Measurements from ENCODE around the gene KLB.

KLB gene

DNA sequence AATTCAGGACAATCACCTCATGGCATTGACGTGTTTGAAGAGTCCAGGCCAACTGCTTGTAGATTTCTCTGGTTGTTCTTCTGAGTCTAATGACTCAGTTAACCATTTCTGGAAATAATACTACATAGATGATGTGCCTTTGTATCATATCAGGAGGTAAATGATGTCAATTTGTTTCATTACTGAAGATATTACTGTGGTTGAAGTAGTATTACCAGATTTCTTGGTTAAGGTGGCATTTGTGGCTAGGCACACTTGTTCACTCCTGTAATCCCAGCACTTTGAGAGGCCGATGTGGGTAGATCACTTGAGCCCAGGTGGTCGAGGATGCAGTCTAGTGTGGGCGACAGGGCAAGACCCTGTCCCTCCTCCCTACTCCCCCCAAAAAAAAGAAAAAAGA, 36.3 kb downstream of the KLB start:
- TF ChIP-seq ZNF274 (IDR thresholded peaks at IDR 0.05; ENCODE audit: low read depth, low read length): no peak
- no peak overlapping the region for H3K4me3 ChIP-seq (ENCODE audit: low read length)

DNA sequence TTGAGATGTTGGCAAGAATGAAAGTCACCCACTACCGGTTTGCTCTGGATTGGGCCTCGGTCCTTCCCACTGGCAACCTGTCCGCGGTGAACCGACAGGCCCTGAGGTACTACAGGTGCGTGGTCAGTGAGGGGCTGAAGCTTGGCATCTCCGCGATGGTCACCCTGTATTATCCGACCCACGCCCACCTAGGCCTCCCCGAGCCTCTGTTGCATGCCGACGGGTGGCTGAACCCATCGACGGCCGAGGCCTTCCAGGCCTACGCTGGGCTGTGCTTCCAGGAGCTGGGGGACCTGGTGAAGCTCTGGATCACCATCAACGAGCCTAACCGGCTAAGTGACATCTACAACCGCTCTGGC, 39.7 kb downstream of the KLB start:
- no peak for TF ChIP-seq ZNF274 (IDR thresholded peaks at IDR 0.05; ENCODE audit: low read depth, low read length)
- H3K4me3 ChIP-seq (ENCODE audit: low read length): no peak overlapping the region; the same call in 1 of the 2 replicates

DNA sequence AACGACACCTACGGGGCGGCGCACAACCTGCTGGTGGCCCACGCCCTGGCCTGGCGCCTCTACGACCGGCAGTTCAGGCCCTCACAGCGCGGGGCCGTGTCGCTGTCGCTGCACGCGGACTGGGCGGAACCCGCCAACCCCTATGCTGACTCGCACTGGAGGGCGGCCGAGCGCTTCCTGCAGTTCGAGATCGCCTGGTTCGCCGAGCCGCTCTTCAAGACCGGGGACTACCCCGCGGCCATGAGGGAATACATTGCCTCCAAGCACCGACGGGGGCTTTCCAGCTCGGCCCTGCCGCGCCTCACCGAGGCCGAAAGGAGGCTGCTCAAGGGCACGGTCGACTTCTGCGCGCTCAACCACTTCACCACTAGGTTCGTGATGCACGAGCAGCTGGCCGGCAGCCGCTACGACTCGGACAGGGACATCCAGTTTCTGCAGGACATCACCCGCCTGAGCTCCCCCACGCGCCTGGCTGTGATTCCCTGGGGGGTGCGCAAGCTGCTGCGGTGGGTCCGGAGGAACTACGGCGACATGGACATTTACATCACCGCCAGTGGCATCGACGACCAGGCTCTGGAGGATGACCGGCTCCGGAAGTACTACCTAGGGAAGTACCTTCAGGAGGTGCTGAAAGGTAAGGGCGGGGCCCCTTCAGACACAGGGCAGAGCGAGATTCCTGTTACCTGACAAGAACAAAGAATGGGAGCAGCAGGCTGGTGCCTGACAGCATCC, 40.3 kb downstream of the KLB start:
- peak overlapping the region; percentile 1; the same call in 1 of the 2 replicates for H3K4me3 ChIP-seq (ENCODE audit: low read length)
- TF ChIP-seq ZNF274 (IDR thresholded peaks at IDR 0.05; ENCODE audit: low read depth, low read length): no peak

DNA sequence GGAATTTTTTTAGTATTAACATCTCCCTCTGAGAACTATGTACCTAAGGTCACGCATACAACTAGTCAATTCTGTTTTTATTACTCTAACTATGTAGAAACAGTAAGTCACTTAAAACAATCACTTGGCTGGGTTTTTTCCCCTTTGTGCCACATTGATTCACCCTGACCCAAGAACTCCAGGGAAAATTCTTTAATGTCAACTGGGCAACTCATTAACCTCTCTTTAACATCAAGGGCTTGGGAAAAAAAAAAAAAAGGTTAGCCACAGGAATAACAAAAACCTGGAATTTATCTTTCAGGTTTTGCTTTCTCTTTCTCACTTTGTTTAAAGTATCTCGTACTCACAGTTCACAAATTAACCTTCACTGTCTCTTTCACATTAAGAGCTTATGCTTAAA, 43.9 kb downstream of the KLB start:
- TF ChIP-seq ZNF274 (IDR thresholded peaks at IDR 0.05; ENCODE audit: low read depth, low read length): no peak
- H3K4me3 ChIP-seq (ENCODE audit: low read length): no peak overlapping the region

DNA sequence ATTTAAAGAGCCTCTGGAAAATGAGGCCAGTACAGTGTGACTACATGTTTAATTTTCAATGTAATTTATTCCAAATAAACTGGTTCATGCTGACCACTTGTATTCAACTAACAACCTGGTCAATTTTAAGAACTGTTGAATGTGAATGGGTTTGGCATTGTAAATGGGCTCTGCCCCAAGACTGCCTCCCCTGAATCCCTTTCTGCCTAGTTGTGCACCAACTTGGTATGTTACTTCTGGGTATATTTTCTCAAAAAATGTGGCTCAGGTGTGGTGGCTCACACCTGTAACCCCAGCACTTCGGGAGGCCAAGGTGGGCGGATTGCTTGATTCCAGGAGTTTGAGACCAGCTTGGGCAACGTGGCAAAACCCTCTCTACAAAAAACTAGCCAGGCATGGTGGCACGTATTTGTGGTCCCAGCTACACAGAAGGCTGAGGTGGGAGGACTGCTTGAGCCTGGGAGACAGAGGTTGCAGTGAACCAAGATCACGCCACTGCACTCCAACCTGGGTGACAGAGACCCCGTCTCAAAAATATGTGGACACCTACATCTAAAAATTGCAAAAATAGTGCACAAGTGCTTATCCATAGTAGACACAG, 44.8 kb downstream of the KLB start:
- no peak for TF ChIP-seq ZNF274 (IDR thresholded peaks at IDR 0.05; ENCODE audit: low read depth, low read length)
- no peak overlapping the region for H3K4me3 ChIP-seq (ENCODE audit: low read length)

DNA sequence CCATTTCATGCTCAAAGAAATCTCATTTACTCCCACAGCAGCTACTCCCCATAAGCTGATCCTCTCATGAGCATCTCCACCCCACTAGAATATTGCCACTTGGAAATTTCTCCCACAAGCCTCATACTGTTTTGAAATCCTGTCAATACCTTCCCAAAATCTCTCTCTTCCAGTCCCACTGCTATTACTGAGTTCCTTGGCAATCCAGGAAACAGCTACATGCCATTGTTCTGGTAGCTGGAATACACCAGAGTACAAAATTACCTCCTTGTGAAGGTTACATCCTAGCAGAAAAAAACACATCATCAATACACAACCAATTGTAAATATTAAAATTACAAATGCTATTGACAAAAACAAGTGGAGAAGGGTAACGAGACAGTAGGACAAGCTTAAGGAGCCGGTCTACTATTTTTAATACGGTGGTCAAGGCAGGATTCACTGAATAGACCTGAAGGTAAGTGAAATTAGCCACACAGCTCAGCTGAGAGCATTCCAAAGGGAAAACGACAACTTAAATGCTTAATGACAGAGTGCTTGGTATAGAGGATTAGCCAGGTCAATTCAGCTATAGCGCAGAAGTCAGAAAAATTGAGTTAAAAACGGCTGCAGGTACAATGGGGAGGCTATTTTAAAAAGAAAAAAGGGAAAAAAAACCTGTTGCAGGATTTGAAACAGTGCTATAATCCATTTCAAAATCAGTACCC, 45.6 kb downstream of the KLB start:
- H3K4me3 ChIP-seq (ENCODE audit: low read length): no peak overlapping the region
- TF ChIP-seq ZNF274 (IDR thresholded peaks at IDR 0.05; ENCODE audit: low read depth, low read length): no peak

DNA sequence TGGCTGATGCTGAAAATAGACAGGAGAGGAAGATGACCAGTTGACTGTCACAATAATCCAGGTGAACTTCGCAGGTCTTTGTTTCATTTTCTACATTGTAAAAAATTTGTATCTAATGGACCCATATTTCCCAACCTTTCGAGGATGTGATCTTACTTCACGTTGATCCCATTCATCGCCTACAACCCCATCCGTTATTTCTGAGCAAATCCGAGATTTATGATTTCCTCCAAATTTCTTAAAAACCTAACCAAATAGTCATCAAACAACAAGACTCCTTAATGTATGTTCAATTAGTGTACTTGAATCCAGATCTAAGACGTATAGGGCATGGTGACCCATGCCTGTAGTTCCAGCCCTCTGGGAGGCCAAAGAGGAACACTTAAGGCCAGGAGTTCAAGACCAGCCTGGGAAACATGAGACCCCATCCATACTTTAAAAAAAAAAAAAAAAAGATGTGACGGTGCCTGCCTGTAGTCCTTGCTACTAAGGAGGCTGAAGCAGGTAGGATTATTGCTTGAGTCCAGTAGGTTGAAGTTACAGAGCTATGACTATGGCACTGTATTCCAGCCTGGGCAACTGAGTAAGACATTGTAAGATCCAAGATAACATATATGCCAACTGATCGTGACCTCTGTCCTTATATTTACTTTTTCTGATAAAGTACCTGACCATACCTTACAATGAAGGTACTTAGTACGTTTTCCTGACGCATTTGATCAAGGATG, 46.3 kb downstream of the KLB start:
- no peak for TF ChIP-seq ZNF274 (IDR thresholded peaks at IDR 0.05; ENCODE audit: low read depth, low read length)

DNA sequence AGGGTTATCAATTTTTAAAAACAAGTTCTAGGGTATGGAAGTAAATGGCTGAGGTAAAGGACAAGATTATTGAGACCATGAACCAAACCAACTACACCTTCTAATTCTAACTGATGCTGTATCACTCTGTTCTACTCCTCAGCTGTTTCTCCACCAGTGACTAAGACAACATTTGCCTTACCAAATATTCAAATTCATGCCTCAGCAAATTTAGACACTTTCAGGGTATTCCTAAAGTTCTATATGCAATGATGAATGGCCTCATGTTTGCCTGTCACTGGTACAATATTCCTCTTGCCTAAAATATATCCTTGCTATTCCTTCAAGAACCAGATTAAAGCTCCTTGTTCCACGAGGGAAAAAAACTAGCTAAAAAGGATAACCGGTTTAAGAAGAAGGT, 47.0 kb downstream of the KLB start:
- H3K4me3 ChIP-seq (ENCODE audit: low read length): no peak overlapping the region
- no peak for TF ChIP-seq ZNF274 (IDR thresholded peaks at IDR 0.05; ENCODE audit: low read depth, low read length)

More for the DNA sequence above, 46.3 kb downstream of the KLB start:
- H3K4me3 ChIP-seq (ENCODE audit: low read length): no peak overlapping the region

DNA sequence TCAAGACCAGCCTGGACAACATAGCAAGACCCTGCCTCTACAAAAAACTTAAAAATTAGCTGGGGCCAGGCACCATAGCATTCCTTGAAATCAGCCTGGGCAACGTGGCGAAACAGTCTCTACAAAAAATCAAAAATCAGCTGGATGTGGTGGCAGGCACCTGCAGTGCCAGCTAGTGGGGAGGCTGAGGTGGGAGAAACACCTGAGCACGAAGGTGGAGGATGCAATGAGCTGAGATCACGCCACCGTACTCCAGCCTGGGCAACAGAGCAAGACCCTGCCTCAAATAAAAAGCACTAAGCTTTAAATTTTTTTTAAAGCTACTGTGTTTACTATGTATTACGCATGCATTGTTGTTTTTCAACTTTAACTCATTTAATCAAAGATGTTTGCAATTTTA, 48.8 kb downstream of the KLB start:
- TF ChIP-seq ZNF274 (IDR thresholded peaks at IDR 0.05; ENCODE audit: low read depth, low read length): no peak
- no peak overlapping the region for H3K4me3 ChIP-seq (ENCODE audit: low read length)

DNA sequence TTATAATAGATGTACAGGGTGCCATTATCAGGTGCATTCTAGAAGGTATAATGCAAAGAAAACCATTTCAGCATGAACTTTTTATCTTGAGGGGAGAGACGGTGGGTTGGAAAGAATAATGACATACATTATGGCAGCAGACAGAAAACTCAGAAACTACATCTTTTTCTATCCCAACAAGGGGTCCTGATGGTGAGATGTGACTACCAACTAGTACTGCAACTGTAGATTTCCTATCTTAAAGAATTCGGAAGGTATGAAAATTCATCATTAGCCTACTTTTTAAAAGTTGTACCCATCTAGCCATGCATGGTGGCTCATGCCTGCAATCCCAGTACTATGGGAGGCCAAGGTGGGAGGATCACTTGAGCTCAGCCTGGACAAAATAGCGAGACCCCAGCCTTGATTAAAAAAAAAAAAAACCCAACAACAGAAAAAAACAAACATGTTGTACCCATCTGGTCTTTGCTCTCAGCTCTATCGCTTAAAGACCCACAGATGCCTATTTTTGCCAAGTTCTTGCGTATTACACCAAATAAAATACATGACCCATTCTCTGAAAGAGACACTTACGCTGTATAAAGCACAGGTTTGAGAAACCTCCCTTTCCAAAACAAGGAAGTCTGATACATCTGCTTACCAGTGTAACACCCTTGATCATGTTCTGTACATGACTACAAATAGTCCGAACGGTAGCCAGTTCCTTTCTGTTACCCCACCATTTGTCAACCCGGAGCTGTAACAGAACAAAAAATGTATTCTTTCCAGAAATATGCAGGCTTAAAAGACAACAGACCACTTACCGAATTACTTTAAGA, 50.4 kb downstream of the KLB start:
- TF ChIP-seq ZNF274 (IDR thresholded peaks at IDR 0.05; ENCODE audit: low read depth, low read length): no peak
- H3K4me3 ChIP-seq (ENCODE audit: low read length): peak overlapping the region; percentile 71

DNA sequence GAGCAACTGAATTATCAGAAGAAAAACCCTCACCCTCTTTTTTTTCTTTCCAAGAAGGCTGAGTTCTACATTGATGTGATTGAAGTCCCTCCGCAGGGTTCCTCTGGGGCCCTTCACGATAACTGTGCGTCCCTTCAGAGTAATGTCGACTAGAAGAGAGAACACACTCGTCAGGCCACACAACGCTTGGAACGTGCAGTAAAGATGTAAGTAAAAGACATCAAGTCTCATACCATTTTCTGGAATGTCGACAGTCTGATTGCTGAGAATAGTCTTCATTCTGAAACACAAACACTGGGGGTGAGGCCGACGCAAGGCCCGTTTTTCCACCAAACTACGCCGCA, 51.4 kb downstream of the KLB start:
- H3K4me3 ChIP-seq (ENCODE audit: low read length): peak overlapping the region; percentile 71

DNA sequence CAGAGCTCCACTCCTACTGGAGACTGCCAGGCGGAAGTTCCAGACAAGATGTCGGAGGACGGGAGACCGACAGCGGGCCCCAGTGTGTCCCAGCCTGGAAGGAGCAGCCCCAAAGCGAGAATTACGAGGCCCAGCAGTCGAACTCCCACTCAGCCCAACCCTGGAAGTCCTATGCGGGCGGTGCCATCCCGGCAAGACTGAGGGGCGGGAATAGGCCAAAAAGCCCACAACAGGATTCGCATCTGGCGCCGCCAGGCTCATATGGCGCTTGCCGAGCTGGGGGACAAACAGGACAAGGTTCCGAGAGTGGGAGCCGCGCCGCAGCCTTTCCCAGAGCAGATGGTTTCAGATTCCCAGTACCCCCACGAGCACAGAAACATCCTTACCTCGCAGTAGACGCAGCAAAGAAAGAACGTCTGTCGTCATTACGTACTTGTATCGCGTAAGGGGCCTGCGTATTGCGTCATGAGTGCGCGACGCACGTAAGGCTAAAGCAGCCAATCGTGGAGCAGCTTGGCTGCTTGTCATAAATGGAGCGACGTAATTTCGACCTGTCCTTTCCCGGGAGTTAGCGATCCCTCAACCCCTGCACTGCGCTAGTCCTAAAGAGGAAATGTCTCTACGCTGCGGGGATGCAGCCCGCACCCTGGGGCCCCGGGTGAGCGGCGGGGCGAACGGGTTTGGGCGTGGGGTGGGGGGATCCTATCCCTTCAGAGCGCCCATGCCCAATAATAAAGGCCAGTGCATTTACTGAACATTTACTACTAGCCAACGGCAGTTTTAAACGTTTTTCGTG, 52.0 kb downstream of the KLB start, which contains the start of the genes LIAS and RPL9:
TSS of gene LIAS (plus strand) at position 552 of the 796 bp plus-strand sequence. CDS start at position 614, 62 bp downstream.
TSS of gene RPL9 (minus strand) at position 418 of the 796 bp plus-strand sequence. CDS start 483 bp downstream, outside the sequence.
- H3K4me3 ChIP-seq (ENCODE audit: low read length): peak within 1 kb of the TSS; percentile 71
- TF ChIP-seq ZNF274 (IDR thresholded peaks at IDR 0.05; ENCODE audit: low read depth, low read length): no peak

Data from GM08714 (cell line).